ENCODE measurements around the gene NDUFAF4. TPM values are rescaled to one million over a fixed set of nuclear protein-coding genes. Genes with fewer than 3 reads are reported as not detected.
A peak's percentile ranks its signal among the peaks of the same experiment; 100 is the strongest.

The NDUFAF4 gene
- total RNA-seq, 1 donor from 2014 or later = 46.9 TPM

GRCh38 chr6:96926425-96926824, 28.7 kb upstream of the NDUFAF4 start:
- no peaks in the 10 kb centered on the region for H3K36me3 Mint-ChIP-seq (ENCODE audit: low read depth)
- H3K4me3 Mint-ChIP-seq = no peak overlapping the region
- no peaks in the 10 kb centered on the region for H3K9me3 Mint-ChIP-seq
- no peak for TF ChIP-seq CTCF (conservative IDR thresholded peaks at IDR 0.05)
- no peak for DNase-seq (ENCODE audit: low read depth, low spot score)
- H3K4me1 Mint-ChIP-seq = no peaks in the 10 kb centered on the region
- H3K27ac Mint-ChIP-seq (ENCODE audit: unreplicated experiment) = no peak overlapping the region
- peaks cover 67% of the 10 kb centered on the region for H3K27me3 Mint-ChIP-seq (ENCODE audit: low read depth)

GRCh38 chr6:96925290-96925687, 27.6 kb upstream of the NDUFAF4 start:
- Mint-ChIP-seq H3K27me3 (ENCODE audit: low read depth) (peaks cover 70% of the 10 kb centered on the region), H3K4me3 (peak overlapping the region; percentile 90), H3K36me3 (ENCODE audit: low read depth) (no peaks in the 10 kb centered on the region), H3K4me1 (no peaks in the 10 kb centered on the region), H3K9me3 (no peaks in the 10 kb centered on the region), H3K27ac (ENCODE audit: unreplicated experiment) (no peak overlapping the region)
- DNase-seq (ENCODE audit: low read depth, low spot score) = no peak
- no peak for TF ChIP-seq CTCF (conservative IDR thresholded peaks at IDR 0.05)

- Mint-ChIP-seq H3K27me3 (ENCODE audit: low read depth) (peaks cover 78% of the 10 kb centered on the region), H3K36me3 (ENCODE audit: low read depth) (no peaks in the 10 kb centered on the region), H3K4me3 (peak overlapping the region; percentile 95), H3K4me1 (no peaks in the 10 kb centered on the region), H3K9me3 (no peaks in the 10 kb centered on the region), H3K27ac (ENCODE audit: unreplicated experiment) (peak overlapping the region; percentile 59)
- peak; percentile 10 for TF ChIP-seq CTCF (conservative IDR thresholded peaks at IDR 0.05)
- DNase-seq (ENCODE audit: low read depth, low spot score) = no peak
These were observed 26.3 kb upstream of the NDUFAF4 start for GRCh38 chr6:96923871-96924493.

- no peaks in the 10 kb centered on the region for H3K9me3 Mint-ChIP-seq
- H3K27me3 Mint-ChIP-seq (ENCODE audit: low read depth) = peaks cover 75% of the 10 kb centered on the region
- DNase-seq (ENCODE audit: low read depth, low spot score) = no peak
- no peaks in the 10 kb centered on the region for H3K4me1 Mint-ChIP-seq
- H3K4me3 Mint-ChIP-seq = peak overlapping the region; percentile 95
- H3K36me3 Mint-ChIP-seq (ENCODE audit: low read depth) = no peaks in the 10 kb centered on the region
- H3K27ac Mint-ChIP-seq (ENCODE audit: unreplicated experiment) = no peak overlapping the region
- no peak for TF ChIP-seq CTCF (conservative IDR thresholded peaks at IDR 0.05)
These were observed 25.7 kb upstream of the NDUFAF4 start for GRCh38 chr6:96923400-96923799.

- H3K27ac Mint-ChIP-seq (ENCODE audit: unreplicated experiment) = no peak overlapping the region
- H3K27me3 Mint-ChIP-seq (ENCODE audit: low read depth) = peaks cover 34% of the 10 kb centered on the region
- TF ChIP-seq CTCF (conservative IDR thresholded peaks at IDR 0.05) = no peak
- DNase-seq (ENCODE audit: low read depth, low spot score) = no peak
- H3K4me1 Mint-ChIP-seq = no peaks in the 10 kb centered on the region
- no peak overlapping the region for H3K4me3 Mint-ChIP-seq
- H3K9me3 Mint-ChIP-seq = no peaks in the 10 kb centered on the region
- H3K36me3 Mint-ChIP-seq (ENCODE audit: low read depth) = no peaks in the 10 kb centered on the region
These were observed 19.4 kb upstream of the NDUFAF4 start for GRCh38 chr6:96917098-96917497.

Measured in neural crest cell (in vitro differentiated cells).